HEK293 (cell line): Measurements from ENCODE around the gene KIRREL3.

Experiments
- CTCF ChIA-PET: fragments of 350-600 bp; formaldehyde crosslinking; extraction: SDS; loops from one replicate; lab custom pipeline; 2021; ENCODE audit warnings: antibody characterized with exemption; lab: Yijun Ruan, JAX
- POLR2A ChIA-PET: fragments of 300-600 bp; formaldehyde crosslinking; extraction: SDS; loops from one replicate; lab custom pipeline; 2020; ENCODE audit warnings: antibody characterized with exemption, inconsistent platforms; lab: Yijun Ruan, JAX
- H3K27ac ChIP-seq: fragments of 200-500 bp; sonication (Bioruptor generic); 2 replicates; pipeline ENCODE4 v1.5.1; 2014; ENCODE audit warnings: low read depth, low read length, control low read depth, inconsistent platforms; ENCODE audit errors: extremely low read depth
- H3K36me3 ChIP-seq, 2 experiments: fragments of 200-500 bp in 1 of 2; sonication (Bioruptor generic) in 1 of 2; 1 replicate in 1 of 2; 2 replicates in 1 of 2; pipeline ENCODE4 v1.5.1; 2014 to 2017; ENCODE audit warnings: inconsistent platforms in 2 of 2, low read length in 2 of 2; ENCODE audit not compliant: control insufficient read depth in 2 of 2, insufficient read depth in 1 of 2
- H3K4me1 ChIP-seq: fragments of 200-500 bp; sonication (Bioruptor generic); 2 replicates; pipeline ENCODE4 v1.5.1; 2014; ENCODE audit warnings: mild to moderate bottlenecking, low read length, inconsistent platforms; ENCODE audit not compliant: control insufficient read depth, insufficient read depth
- H3K4me3 ChIP-seq: 2 replicates; pipeline ENCODE4 v1.5.1; 2011; ENCODE audit warnings: low read depth, mild to moderate bottlenecking, control low read depth, low read length, moderate library complexity
- H3K9me3 ChIP-seq: fragments of 200-500 bp; sonication (Bioruptor generic); 2 replicates; pipeline ENCODE4 v1.5.1; 2014; ENCODE audit warnings: low read depth, low read length, inconsistent platforms; ENCODE audit not compliant: control insufficient read depth, insufficient read depth
- GLIS1 ChIP-seq: fragments of 450-650 bp; formaldehyde crosslinking; IDR thresholded peaks from 2 replicates; pipeline ENCODE4 v1.5.1; 2016; ENCODE audit warnings: missing biosample characterization, missing genetic modification characterization
- HOXA7 ChIP-seq: sonication (generic); formaldehyde crosslinking; IDR thresholded peaks from 2 replicates; pipeline ENCODE4 v1.8.1; 2022; ENCODE audit warnings: missing genetic modification reagents, borderline replicate concordance
- KLF10 ChIP-seq: fragments of 450-650 bp; IDR thresholded peaks from 2 replicates; pipeline ENCODE4 v1.5.1; 2018; ENCODE audit warnings: missing biosample characterization, mild to moderate bottlenecking, missing genetic modification characterization
- SALL2 ChIP-seq: fragments of 450-650 bp; formaldehyde crosslinking; IDR thresholded peaks from 2 replicates; pipeline ENCODE4 v1.5.0; 2017; ENCODE audit warnings: missing biosample characterization, mild to moderate bottlenecking, missing genetic modification characterization, borderline replicate concordance
- SETDB1 ChIP-seq: IDR thresholded peaks from one replicate; pipeline ENCODE4 v1.6.1; 2017; ENCODE audit warnings: mild to moderate bottlenecking, low read length, moderate library complexity, mixed read lengths; ENCODE audit not compliant: insufficient read length
- YY2 ChIP-seq: fragments of 450-650 bp; formaldehyde crosslinking; IDR thresholded peaks from 2 replicates; pipeline ENCODE4 v1.5.1; 2016; ENCODE audit warnings: missing biosample characterization, missing genetic modification characterization
- ZBTB48 ChIP-seq: fragments of 450-650 bp; formaldehyde crosslinking; IDR thresholded peaks from 2 replicates; pipeline ENCODE4 v1.5.1; 2016; ENCODE audit warnings: missing biosample characterization, missing genetic modification characterization
- ZNF112 ChIP-seq: fragments of 450-650 bp; formaldehyde crosslinking; IDR thresholded peaks from 2 replicates; pipeline ENCODE4 v1.5.0; 2017; ENCODE audit warnings: missing biosample characterization, missing genetic modification characterization
- ZNF23 ChIP-seq: fragments of 450-650 bp; formaldehyde crosslinking; IDR thresholded peaks from 2 replicates; pipeline ENCODE4 v1.5.1; 2016; ENCODE audit warnings: missing biosample characterization, missing genetic modification characterization, borderline replicate concordance
- ZNF394 ChIP-seq: fragments of 450-650 bp; formaldehyde crosslinking; IDR thresholded peaks from 2 replicates; pipeline ENCODE4 v1.5.1; 2016; ENCODE audit warnings: missing biosample characterization, missing genetic modification characterization, mild to moderate bottlenecking, moderate library complexity, borderline replicate concordance
- ZNF426 ChIP-seq: fragments of 450-650 bp; formaldehyde crosslinking; IDR thresholded peaks from 2 replicates; pipeline ENCODE4 v1.5.1; 2017; ENCODE audit warnings: missing biosample characterization, missing genetic modification characterization, mild to moderate bottlenecking, inconsistent platforms, moderate library complexity
- ZNF521 ChIP-seq: fragments of 450-650 bp; formaldehyde crosslinking; IDR thresholded peaks from 2 replicates; pipeline ENCODE4 v1.5.1; 2017; ENCODE audit warnings: missing biosample characterization, mild to moderate bottlenecking, missing genetic modification characterization
- ZNF610 ChIP-seq: fragments of 450-650 bp; formaldehyde crosslinking; IDR thresholded peaks from 2 replicates; pipeline ENCODE4 v1.5.1; 2016; ENCODE audit warnings: missing biosample characterization, missing genetic modification characterization, borderline replicate concordance
- ZNF654 ChIP-seq: fragments of 450-650 bp; formaldehyde crosslinking; IDR thresholded peaks from 2 replicates; pipeline ENCODE4 v1.5.1; 2016; ENCODE audit warnings: low read depth, missing biosample characterization, missing genetic modification characterization
- ZNF76 ChIP-seq: fragments of 450-650 bp; formaldehyde crosslinking; IDR thresholded peaks from 2 replicates; pipeline ENCODE4; 2016; ENCODE audit warnings: low read depth, missing biosample characterization, missing genetic modification characterization, borderline replicate concordance
- ZNF785 ChIP-seq: fragments of 450-650 bp; formaldehyde crosslinking; IDR thresholded peaks from 2 replicates; pipeline ENCODE4 v1.5.1; 2016; ENCODE audit warnings: missing biosample characterization, missing genetic modification characterization
- ZNF791 ChIP-seq: fragments of 450-650 bp; formaldehyde crosslinking; IDR thresholded peaks from 2 replicates; pipeline ENCODE4 v1.5.1; 2016; ENCODE audit warnings: missing biosample characterization, missing genetic modification characterization
- TF ChIP-seq, protein P1 (sequence below): fragments of 450-650 bp; formaldehyde crosslinking; IDR thresholded peaks from 2 replicates; pipeline ENCODE4 v1.5.1; 2016; ENCODE audit warnings: missing biosample characterization, missing genetic modification characterization
- TF ChIP-seq, protein P2 (sequence below): fragments of 450-650 bp; formaldehyde crosslinking; IDR thresholded peaks from 2 replicates; pipeline ENCODE4 v1.5.1; 2016; ENCODE audit warnings: missing biosample characterization, missing genetic modification characterization, low read depth
- TF ChIP-seq, protein P3 (sequence below): fragments of 450-650 bp; formaldehyde crosslinking; IDR thresholded peaks from 2 replicates; pipeline ENCODE4 v1.5.1; 2016; ENCODE audit warnings: missing biosample characterization, missing genetic modification characterization

The KIRREL3 gene

DNA sequence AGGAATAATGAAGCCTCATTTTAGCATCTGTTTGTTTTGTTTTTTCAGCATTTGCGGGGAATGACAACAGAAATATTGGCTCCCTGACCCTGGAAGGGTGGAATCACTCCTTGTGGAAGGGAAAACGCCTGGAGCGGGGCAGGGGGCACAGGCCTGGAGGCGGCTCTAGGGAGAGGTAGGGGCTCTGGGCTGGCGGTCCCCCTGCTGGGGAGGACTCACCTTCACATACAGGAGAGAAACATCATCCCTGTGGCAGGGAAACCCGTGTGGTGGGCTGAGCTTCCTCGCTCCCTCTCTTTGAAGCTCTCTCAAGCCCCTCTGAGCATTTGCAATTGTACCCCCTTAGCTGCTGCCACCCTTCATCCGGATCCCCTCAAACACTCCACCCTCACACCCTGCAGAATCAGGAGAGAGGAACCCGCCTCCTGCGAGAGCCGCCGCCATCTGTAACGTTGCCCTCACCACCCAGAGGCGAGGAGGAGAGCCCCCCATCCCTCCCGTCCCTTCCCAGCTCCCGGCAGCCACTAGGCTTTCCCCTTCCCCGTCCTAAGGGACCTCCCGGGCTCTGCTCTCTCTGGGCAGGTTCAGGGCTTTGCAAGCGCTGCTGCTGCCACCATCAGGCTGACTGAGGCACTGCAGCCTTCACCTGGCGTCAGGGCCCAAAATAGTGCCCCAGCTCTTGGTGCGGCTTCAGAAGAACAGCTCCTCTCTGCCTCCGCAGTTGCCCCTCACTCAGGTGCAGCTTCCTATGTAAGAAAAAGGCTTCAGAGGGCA lies 10.4 kb downstream of the KIRREL3 start:
- Histone ChIP-seq H3K4me3 (no peak overlapping the region), H3K9me3 (no peaks in the 10 kb centered on the region), H3K27ac (no peak overlapping the region), H3K36me3 (no peaks in the 10 kb centered on the region), H3K4me1 (no peaks in the 10 kb centered on the region)
- POLR2A ChIA-PET: interaction anchor here (0.6 kb wide), 1 partner anchor 357 kb away, joined by 3 read pairs; no protein-coding TSS in a partner anchor
- CTCF ChIA-PET: interaction anchor here (0.6 to 3.7 kb wide), 34 partner anchors 9 to 673 kb away, joined by 3 to 44 read pairs (median 4); no protein-coding TSS in a partner anchor
- TF ChIP-seq ZNF785 (no peak), ZNF654 (tag by site-specific recombination) (peak; percentile 45), SALL2 (tag by site-specific recombination) (no peak), ZBTB48 (tag by site-specific recombination) (peak; percentile 68; the same call in 1 of the 2 replicates), SETDB1 (no peak), GLIS1 (peak; percentile 63), ZNF521 (tag by site-specific recombination) (no peak)
- TF ChIP-seq, protein P1, sequence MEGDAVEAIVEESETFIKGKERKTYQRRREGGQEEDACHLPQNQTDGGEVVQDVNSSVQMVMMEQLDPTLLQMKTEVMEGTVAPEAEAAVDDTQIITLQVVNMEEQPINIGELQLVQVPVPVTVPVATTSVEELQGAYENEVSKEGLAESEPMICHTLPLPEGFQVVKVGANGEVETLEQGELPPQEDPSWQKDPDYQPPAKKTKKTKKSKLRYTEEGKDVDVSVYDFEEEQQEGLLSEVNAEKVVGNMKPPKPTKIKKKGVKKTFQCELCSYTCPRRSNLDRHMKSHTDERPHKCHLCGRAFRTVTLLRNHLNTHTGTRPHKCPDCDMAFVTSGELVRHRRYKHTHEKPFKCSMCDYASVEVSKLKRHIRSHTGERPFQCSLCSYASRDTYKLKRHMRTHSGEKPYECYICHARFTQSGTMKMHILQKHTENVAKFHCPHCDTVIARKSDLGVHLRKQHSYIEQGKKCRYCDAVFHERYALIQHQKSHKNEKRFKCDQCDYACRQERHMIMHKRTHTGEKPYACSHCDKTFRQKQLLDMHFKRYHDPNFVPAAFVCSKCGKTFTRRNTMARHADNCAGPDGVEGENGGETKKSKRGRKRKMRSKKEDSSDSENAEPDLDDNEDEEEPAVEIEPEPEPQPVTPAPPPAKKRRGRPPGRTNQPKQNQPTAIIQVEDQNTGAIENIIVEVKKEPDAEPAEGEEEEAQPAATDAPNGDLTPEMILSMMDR (tag by site-specific recombination): peak; percentile 56; the same call in 1 of the 2 replicates

DNA sequence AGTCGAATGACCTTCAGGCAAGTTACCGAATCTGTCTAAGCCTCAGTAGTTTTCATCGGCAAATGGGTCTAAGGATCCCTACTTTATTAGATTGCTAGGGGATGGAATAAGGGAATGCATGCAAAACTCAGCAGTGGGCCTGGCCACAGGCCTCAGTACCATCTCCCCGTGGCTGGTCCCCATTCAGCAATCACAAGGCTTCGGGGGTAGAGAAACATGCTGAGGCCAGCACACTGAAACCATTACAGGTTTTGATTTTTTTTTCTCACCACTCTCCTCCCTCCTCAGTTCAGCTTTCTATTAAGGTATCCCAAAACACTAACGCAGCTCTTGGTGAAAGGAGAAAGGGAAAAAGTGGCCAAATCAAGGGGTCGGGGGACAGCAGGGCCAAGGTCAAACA lies 11.9 kb downstream of the KIRREL3 start:
- TF ChIP-seq ZNF610 (no peak), YY2 (tag by site-specific recombination) (no peak), ZNF76 (tag by site-specific recombination) (no peak), ZNF112 (tag by site-specific recombination) (no peak), ZNF426 (tag by site-specific recombination) (no peak), ZNF654 (tag by site-specific recombination) (no peak), ZNF394 (tag by site-specific recombination) (no peak), KLF10 (tag by site-specific recombination) (no peak), ZNF791 (tag by site-specific recombination) (no peak)
- H3K4me1 ChIP-seq: no peaks in the 10 kb centered on the region
- ChIA-PET CTCF (interaction anchor here (0.9 to 2.4 kb wide), 6 partner anchors 15 to 678 kb away, joined by 3 to 12 read pairs (median 4); no protein-coding TSS in a partner anchor), POLR2A (no interaction called here)
- no peaks in the 10 kb centered on the region for H3K9me3 ChIP-seq
- H3K36me3 ChIP-seq: no peaks in the 10 kb centered on the region
- H3K4me3 ChIP-seq: no peak overlapping the region
- no peak overlapping the region for H3K27ac ChIP-seq

DNA sequence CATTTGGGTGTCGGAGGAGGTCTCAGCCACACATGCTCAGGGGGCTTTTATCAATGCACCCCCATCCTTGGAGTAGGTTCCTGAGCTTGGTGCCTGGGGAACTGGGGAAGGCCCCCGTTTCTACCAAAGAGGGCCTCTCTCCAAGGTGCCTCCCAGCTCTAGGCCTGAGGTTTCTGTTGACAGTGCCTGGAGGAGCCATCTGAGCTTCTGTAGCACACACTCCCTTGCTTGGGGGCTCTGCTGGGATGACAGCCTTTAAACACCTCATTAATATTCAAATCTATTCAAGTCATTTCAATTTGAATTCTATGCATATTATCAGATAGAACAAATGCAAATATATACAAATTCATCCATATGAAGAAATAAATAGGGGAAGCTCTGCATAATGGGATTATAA lies 18.9 kb downstream of the KIRREL3 start:
- ChIA-PET POLR2A (no interaction called here), CTCF (interaction anchor here (0.9 to 1.5 kb wide), 2 partner anchors 9 to 265 kb away, joined by 3 to 5 read pairs; no protein-coding TSS in a partner anchor)

More for the DNA sequence above, 18.9 kb downstream of the KIRREL3 start:
- H3K27ac ChIP-seq: no peak overlapping the region
- H3K4me1 ChIP-seq: no peaks in the 10 kb centered on the region
- TF ChIP-seq ZNF785 (no peak), HOXA7 (CRISPR knock-in tag) (no peak), ZNF23 (no peak)
- TF ChIP-seq, protein P2, sequence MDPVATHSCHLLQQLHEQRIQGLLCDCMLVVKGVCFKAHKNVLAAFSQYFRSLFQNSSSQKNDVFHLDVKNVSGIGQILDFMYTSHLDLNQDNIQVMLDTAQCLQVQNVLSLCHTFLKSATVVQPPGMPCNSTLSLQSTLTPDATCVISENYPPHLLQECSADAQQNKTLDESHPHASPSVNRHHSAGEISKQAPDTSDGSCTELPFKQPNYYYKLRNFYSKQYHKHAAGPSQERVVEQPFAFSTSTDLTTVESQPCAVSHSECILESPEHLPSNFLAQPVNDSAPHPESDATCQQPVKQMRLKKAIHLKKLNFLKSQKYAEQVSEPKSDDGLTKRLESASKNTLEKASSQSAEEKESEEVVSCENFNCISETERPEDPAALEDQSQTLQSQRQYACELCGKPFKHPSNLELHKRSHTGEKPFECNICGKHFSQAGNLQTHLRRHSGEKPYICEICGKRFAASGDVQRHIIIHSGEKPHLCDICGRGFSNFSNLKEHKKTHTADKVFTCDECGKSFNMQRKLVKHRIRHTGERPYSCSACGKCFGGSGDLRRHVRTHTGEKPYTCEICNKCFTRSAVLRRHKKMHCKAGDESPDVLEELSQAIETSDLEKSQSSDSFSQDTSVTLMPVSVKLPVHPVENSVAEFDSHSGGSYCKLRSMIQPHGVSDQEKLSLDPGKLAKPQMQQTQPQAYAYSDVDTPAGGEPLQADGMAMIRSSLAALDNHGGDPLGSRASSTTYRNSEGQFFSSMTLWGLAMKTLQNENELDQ (tag by site-specific recombination): no peak
- TF ChIP-seq, protein P3, sequence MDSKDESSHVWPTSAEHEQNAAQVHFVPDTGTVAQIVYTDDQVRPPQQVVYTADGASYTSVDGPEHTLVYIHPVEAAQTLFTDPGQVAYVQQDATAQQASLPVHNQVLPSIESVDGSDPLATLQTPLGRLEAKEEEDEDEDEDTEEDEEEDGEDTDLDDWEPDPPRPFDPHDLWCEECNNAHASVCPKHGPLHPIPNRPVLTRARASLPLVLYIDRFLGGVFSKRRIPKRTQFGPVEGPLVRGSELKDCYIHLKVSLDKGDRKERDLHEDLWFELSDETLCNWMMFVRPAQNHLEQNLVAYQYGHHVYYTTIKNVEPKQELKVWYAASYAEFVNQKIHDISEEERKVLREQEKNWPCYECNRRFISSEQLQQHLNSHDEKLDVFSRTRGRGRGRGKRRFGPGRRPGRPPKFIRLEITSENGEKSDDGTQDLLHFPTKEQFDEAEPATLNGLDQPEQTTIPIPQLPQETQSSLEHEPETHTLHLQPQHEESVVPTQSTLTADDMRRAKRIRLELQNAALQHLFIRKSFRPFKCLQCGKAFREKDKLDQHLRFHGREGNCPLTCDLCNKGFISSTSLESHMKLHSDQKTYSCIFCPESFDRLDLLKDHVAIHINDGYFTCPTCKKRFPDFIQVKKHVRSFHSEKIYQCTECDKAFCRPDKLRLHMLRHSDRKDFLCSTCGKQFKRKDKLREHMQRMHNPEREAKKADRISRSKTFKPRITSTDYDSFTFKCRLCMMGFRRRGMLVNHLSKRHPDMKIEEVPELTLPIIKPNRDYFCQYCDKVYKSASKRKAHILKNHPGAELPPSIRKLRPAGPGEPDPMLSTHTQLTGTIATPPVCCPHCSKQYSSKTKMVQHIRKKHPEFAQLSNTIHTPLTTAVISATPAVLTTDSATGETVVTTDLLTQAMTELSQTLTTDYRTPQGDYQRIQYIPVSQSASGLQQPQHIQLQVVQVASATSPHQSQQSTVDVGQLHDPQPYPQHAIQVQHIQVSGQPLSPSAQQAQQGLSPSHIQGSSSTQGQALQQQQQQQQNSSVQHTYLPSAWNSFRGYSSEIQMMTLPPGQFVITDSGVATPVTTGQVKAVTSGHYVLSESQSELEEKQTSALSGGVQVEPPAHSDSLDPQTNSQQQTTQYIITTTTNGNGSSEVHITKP: no peak
- H3K4me3 ChIP-seq: no peak overlapping the region
- H3K9me3 ChIP-seq: no peaks in the 10 kb centered on the region
- H3K36me3 ChIP-seq: no peaks in the 10 kb centered on the region
